HT1080 (cell line): ENCODE data around the gene DYNLT2B. TPM values are rescaled to one million over a fixed set of nuclear protein-coding genes. Genes with fewer than 3 reads are reported as not detected.
"Not testable (repeated sequence)": the region's sequence is repeated elsewhere in the genome, so short reads cannot be mapped to it uniquely, and the experiment has no call there.

Source experiments
- DNase-seq: peaks from one replicate; pipeline ENCODE4 v3.0.0-alpha.2; 2015; ENCODE audit warnings: low read depth
- polyA plus RNA-seq, 2 experiments: library from polyadenylated mRNA; depleted of rRNA; stranded (reverse); fragments of >200 nt; gene quantifications; 2 replicates each; pipeline ENCODE4 v1.2.3, GENCODE V29; 2015
- total RNA-seq: library from RNA; depleted of rRNA; stranded (reverse); fragments of >200 nt; shearing (Covaris generic); gene quantifications from 2 replicates; pipeline ENCODE4 v1.2.3, GENCODE V29; 2014; rRNA removed

DYNLT2B gene
- total RNA-seq, result 5.3 and 7.6 TPM in 2 replicates
- 8.7 and 15.6 TPM in 2 replicates for polyA plus RNA-seq (2015; cell fraction: cytosol; rRNA removed)
- 2.0 and 9.0 TPM in 2 replicates for polyA plus RNA-seq (2015; cell fraction: nucleus; rRNA removed)

GRCh38 chr3:196317687-196318467 is at the start of gene DYNLT2B:
TSS of gene DYNLT2B (minus strand) at chr3:196318240. CDS start at chr3:196318152, 88 bp downstream.
- peak; percentile 92 for DNase-seq

DNA sequence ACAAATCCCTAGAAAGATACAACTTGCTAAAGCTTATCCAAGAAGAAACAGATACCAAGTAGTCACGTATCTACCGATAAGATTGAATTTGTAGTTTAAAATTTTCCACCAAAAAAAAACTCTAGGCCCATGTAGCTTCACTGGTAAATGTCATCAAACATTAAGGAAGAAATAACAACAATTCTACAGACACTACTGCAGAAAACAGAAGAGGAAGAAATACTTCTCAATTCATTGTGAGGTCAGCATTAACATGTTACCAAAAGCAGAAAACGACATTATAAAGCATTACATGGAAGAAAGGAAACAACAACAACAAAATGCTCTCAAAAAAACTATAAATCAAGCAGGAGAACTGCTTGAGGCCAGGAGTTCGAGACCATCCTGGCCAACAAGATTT is 47.7 kb upstream of the DYNLT2B start:
- DNase-seq, result no peak

DNA sequence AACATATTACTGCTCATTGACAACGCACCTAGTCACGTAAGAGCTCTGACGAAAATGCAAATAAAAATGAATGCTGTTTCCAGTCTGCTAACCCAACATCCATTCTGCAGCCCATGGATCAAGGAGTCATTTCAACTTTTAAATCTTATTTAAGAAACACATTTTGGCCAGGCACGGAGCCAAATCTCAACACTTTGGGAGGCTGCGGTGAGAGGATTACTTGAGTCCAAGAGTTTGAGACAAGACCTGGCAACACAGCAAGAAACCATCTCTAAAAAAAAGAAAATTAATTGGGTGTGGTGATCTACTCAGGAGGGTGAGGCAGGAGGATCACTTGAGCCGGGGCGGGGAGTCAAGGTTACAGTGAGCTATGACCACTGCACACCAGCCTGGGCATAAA is 42.5 kb upstream of the DYNLT2B start:
- no peak for DNase-seq

GRCh38 chr3:196358540-196358939 is 40.5 kb upstream of the DYNLT2B start:
- DNase-seq, result not testable (repeated sequence)

DNA sequence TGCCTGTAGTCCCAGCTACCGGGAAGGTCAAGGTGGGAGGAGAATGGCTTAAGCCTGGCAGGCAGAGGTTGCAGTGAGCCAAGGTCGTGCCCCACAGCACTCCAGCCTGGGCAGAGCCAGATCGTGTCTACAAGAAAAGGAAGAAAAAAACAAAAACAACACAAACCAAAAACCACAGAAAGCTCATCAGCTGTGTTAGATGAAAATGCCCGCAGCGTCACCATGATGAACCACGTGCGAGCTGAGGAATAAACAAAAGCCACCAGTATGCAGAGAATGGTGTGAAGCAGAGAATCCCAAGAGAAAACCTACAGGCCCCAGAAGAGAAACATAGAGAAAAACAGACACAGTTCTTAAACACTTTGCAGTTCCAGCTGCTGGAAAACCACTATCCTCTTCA is 39.9 kb upstream of the DYNLT2B start:
- no peak for DNase-seq

GRCh38 chr3:196356556-196356955 is 38.5 kb upstream of the DYNLT2B start:
- DNase-seq, result no peak

- no peak for DNase-seq
Observed at GRCh38 chr3:196355668-196356067, 37.6 kb upstream of the DYNLT2B start.

DNA sequence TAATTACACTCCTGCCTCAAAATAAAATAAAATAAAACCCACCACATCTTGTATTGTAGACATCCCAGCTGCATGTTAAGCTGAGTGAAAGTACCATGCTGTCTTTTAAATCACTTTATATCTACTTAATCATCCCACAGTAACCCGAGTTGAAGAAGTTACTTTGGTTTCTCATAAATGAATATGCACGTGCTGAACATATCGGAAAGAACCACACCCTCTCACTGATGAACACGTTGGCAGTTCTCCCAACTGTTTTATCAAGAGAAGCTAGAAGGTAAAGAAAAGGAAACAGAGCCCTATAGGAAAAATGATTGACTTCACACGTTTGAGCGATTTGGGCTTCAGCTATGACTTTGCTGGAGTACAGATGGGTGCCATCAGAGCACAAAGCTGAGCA is 36.1 kb upstream of the DYNLT2B start:
- DNase-seq, result no peak

- DNase-seq, result no peak
Observed at GRCh38 chr3:196351541-196351940, 33.5 kb upstream of the DYNLT2B start.

DNA sequence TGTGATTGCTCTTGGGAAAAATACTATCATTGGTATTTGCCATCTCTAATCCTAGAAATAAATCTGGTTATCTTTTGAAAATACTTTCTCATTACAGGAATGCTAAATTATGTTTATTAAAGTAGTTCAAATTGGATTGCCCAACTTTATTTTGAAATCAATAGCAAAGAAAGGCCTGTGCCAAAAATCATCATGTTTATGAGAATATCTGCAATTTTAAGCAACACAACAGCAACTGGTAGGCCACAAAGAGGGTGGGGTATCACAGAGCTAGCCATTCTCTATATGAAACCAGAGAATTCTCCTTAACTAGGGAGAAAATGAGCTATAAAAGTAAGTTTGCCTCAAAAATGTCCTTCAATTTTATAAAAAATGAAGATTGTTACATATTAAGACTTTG is 32.0 kb upstream of the DYNLT2B start:
- DNase-seq, result no peak

GRCh38 chr3:196348698-196349097 is 30.7 kb upstream of the DYNLT2B start:
- DNase-seq, result no peak

DNA sequence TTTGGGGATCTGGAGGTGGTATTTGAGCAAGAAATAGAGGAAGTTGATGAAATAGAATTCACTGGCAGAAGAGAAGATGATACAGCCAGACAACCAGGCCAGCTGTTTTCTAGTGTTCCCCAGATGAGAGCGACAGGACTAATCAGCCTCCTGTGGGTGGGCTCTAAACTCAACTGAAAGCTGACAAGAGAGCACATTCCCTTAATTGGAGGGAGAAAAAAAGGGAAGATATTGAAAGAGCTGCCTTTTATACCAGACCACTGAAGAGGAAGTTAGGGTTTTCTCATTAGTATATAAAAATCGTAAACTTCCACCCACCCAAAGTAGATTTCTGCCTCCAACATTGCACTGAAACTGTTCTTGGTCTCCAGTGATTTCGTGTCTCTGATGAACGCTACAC is 26.6 kb upstream of the DYNLT2B start:
- DNase-seq, result no peak

- DNase-seq, result not testable (repeated sequence)
Observed at GRCh38 chr3:196343917-196344316, 25.9 kb upstream of the DYNLT2B start.

GRCh38 chr3:196341137-196341536 is 23.1 kb upstream of the DYNLT2B start:
- DNase-seq, result peak; percentile 86

- no peak for DNase-seq
Observed at GRCh38 chr3:196340466-196340865, 22.4 kb upstream of the DYNLT2B start.

GRCh38 chr3:196339493-196340254 is 21.6 kb upstream of the DYNLT2B start:
- DNase-seq, result peak; percentile 92

DNA sequence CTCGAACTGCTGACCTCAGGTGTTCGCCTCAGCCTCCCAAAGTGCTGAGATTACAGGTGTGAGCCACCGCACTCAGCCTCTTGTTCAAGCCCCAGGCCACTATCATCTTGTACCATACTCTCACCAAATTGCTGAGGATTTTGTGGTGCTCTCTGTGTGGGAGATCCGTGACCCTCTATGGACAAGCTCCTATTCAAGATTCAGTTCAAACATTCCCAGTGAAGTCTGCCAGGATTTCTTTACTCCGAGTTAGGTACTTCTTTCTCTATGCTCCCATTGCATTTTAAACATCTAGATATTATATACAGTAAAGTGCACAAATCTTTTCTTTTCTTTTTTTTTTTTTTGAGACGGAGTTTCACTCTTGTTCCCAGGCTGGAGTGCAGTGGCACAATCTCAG is 21.0 kb upstream of the DYNLT2B start:
- no peak for DNase-seq

DNA sequence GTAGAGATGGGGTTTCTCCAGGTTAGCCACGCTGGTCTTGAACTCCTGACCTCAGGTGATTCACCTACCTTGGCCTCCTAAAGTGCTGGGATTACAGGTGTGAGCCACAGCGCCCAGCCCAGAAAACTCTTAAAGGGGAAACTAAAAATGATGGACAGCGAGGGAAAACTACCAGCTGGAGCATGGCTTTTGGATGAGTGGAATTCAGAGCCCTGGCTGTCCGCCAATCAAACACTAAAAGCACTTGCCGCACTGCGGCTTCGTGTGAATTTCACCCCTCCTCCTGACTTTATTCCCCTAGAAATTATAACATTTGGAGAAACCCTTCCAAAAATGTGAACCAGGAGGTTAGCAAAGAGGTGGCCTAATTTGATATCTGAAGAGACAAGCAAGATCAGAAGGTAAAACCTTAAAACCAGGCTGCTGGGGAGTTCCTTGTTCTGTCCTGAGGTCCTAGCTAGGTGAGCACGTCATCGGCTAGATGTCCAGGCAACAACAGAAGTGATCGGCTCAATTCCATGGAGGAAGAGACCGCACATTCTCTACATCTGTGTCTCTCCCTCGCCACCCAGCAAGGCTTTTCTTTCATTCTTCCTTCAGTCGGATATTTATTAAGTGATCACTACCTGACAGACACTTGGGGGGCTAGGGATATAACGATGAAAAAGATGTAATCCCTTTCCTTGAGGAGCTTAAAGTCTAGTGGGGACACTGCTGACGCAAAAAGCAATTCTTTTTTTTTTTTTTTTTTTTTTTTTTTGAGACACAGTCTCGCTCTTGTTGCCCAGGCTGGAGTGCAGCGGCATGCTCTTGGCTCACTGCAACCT is 18.5 kb upstream of the DYNLT2B start:
- no peak for DNase-seq

- DNase-seq, result no peak
Observed at GRCh38 chr3:196335503-196335948, 17.5 kb upstream of the DYNLT2B start.

GRCh38 chr3:196334982-196335381 is 16.9 kb upstream of the DYNLT2B start:
- no peak for DNase-seq

DNA sequence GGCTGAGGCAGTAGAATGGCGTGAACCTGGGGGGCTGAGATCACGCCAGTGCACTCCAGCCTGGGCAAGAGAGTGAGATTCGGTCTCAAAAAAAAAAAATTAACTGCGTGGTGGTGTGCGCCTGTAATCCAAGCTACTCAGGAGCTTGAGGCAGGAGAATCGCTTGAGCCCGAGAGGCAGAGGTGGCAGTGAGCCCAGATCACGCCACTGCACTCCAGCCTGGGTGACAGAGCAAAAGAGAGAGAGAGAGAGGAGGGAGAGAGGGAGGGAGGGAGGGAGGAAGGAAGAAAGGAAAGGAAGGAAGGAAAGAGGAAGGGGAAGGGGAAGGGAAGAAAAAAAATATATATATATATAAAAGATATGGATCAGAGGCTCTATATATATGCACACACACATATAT is 14.1 kb upstream of the DYNLT2B start:
- no peak for DNase-seq
